ENCODE data around the gene TJAP1. TPM values are rescaled to one million over a fixed set of nuclear protein-coding genes. Genes with fewer than 3 reads are reported as not detected.

TJAP1 gene
- total and polyA plus RNA-seq, 2 donors (not counting 3 experiments of a cell fraction or from before 2014, with no cell fraction given), result 28.4 to 31.8 TPM

DNA sequence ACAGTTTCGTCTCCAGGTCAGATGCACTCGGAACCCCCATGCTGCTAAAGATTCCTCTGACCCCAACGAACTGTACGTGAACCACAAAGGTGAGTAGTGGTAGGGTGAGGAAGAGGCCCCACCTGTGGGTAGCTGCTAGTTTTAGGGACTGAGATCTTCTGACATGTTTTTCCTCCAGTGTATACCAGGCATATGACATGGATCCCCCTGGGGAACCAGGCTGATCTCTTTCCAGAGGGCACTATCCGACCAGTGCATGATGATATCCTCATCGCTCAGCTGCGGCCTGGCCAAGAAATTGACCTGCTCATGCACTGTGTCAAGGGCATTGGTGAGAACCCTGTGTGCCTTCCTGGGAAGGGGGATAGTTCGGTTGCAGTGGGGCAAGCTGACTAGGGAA lies 42.7 kb downstream of the TJAP1 start:
- Histone ChIP-seq H4K20me1 (replicated peaks; ENCODE audit: control insufficient read depth, extremely low read depth, insufficient read depth, low read length) (no peaks in the 10 kb centered on the region), H3K9me3 (replicated peaks; ENCODE audit: control insufficient read depth, insufficient read depth, low read length) (no peaks in the 10 kb centered on the region), H3K4me1 (ENCODE audit: control insufficient read depth, extremely low read depth, insufficient read depth, low read length) (peaks cover 17% of the 10 kb centered on the region), H3K27ac (ENCODE audit: insufficient read depth, low read depth, low read length) (no peak overlapping the region), H3K27me3 (ENCODE audit: control insufficient read depth in 2 of 2, insufficient read depth in 2 of 2, low read length in 2 of 2) (no peaks in the 10 kb centered on the region), H3K9me1 (replicated peaks; ENCODE audit: control insufficient read depth, extremely low read depth, insufficient read depth, low read length) (no peaks in the 10 kb centered on the region), H3K4me2 (ENCODE audit: insufficient read depth, low read length) (no peak overlapping the region), H3K79me2 (ENCODE audit: control insufficient read depth, insufficient read depth, low read length) (peaks cover 40% of the 10 kb centered on the region), H3K9ac (replicated peaks; ENCODE audit: extremely low read depth, insufficient read depth, low read length) (no peak overlapping the region), H3K4me3 (replicated peaks in 1 of 3; ENCODE audit: insufficient read depth in 1 of 3, low read depth in 1 of 3, low read length in 3 of 3) (no peak overlapping the region), H2AFZ (ENCODE audit: low read depth, low read length) (no peak overlapping the region), H3K36me3 (ENCODE audit: control insufficient read depth in 2 of 2, extremely low read depth in 1 of 2, insufficient read depth in 2 of 2, low read length in 2 of 2) (peaks cover 10 to 48% of the 10 kb centered on the region in 2 experiments)
- intact Hi-C loops (cut with micrococcal nuclease), result no loop called here
- dilution Hi-C loops (cut with MboI; ENCODE audit: extremely low pct_ligation_motif_present, low sequenced_read_pairs), result no loop called here
- DNase-seq (ENCODE audit: low read depth, low spot score) (no peak), FAIRE-seq (no peak)
- TF ChIP-seq EZH2 (IDR thresholded peaks at IDR 0.05; ENCODE audit: borderline replicate concordance, low read depth, low read length, severe bottlenecking), result no peak
- no peak for TF ChIP-seq FOS (IDR thresholded peaks at IDR 0.05; ENCODE audit: borderline replicate concordance, insufficient read depth, low read length)
- TF ChIP-seq JUN (IDR thresholded peaks at IDR 0.05; ENCODE audit: borderline replicate concordance, insufficient read depth, insufficient read length, low read depth), result no peak
- TF ChIP-seq POLR2AphosphoS5 (IDR thresholded peaks at IDR 0.05; ENCODE audit: insufficient read depth, low read depth, low read length), result no peak
- TF ChIP-seq CTCF (IDR thresholded peaks at IDR 0.05; ENCODE audit: extremely low read depth in 1 of 2, insufficient read depth in 1 of 2, low read depth in 1 of 2, low read length in 2 of 2), result no peak
- TF ChIP-seq MYC (IDR thresholded peaks at IDR 0.05; ENCODE audit: low read depth, low read length), result no peak
- no peak for TF ChIP-seq GATA2 (IDR thresholded peaks at IDR 0.05; ENCODE audit: insufficient read depth, insufficient read length, low read depth, low read length)
- no peak for TF ChIP-seq POLR2A (IDR thresholded peaks at IDR 0.05; ENCODE audit: low read depth, low read length)
- no peak for TF ChIP-seq MAX (IDR thresholded peaks at IDR 0.05; ENCODE audit: insufficient read depth, insufficient read length)
- CTCF ChIA-PET, result no interaction called here
- no TSS peak for BruUV-seq (replicated peaks)
- POLR2A ChIA-PET, result no interaction called here
